SJCRH30 (cell line): ENCODE results near the gene C9orf78. TPM values are rescaled to one million over a fixed set of nuclear protein-coding genes. Genes with fewer than 3 reads are reported as not detected.
A peak's percentile ranks its signal among the peaks of the same experiment; 100 is the strongest.

ENCODE experiments used
- DNase-seq, 2 experiments: peaks; one replicate each; pipeline ENCODE4 v3.0.0-alpha.2; 2015 to 2020
- H3K27ac ChIP-seq: fragments of 250-450 bp; sonication (Bioruptor Pico); 2 replicates; pipeline ENCODE4 v1.5.1; 2020; ENCODE audit warnings: mild to moderate bottlenecking, moderate library complexity
- H3K27me3 ChIP-seq: fragments of 250-450 bp; sonication (Bioruptor Pico); 2 replicates; pipeline ENCODE4 v1.5.1; 2020; ENCODE audit warnings: mild to moderate bottlenecking, moderate library complexity
- H3K36me3 ChIP-seq: fragments of 250-450 bp; sonication (Bioruptor Pico); 2 replicates; pipeline ENCODE4 v1.5.1; 2020; ENCODE audit warnings: mild to moderate bottlenecking, moderate library complexity
- H3K4me1 ChIP-seq: fragments of 250-450 bp; sonication (Bioruptor Pico); 2 replicates; pipeline ENCODE4 v1.5.1; 2020; ENCODE audit warnings: mild to moderate bottlenecking, moderate library complexity
- H3K4me3 ChIP-seq: fragments of 250-450 bp; sonication (Bioruptor Pico); 2 replicates; pipeline ENCODE4 v1.5.1; 2020; ENCODE audit warnings: mild to moderate bottlenecking, moderate library complexity
- H3K9me3 ChIP-seq: fragments of 250-450 bp; sonication (Bioruptor Pico); replicated peaks from 2 replicates; pipeline ENCODE4 v1.5.1; 2020; ENCODE audit warnings: mild to moderate bottlenecking, moderate library complexity
- total RNA-seq: library from RNA; depleted of rRNA; stranded (reverse); fragments of >200 nt; shearing (Covaris generic); gene quantifications from 2 replicates; pipeline ENCODE4 v1.2.3, GENCODE V29; 2014

Gene C9orf78
- total RNA-seq, 1 experiment from 2014 or later: 74.1 TPM

DNA sequence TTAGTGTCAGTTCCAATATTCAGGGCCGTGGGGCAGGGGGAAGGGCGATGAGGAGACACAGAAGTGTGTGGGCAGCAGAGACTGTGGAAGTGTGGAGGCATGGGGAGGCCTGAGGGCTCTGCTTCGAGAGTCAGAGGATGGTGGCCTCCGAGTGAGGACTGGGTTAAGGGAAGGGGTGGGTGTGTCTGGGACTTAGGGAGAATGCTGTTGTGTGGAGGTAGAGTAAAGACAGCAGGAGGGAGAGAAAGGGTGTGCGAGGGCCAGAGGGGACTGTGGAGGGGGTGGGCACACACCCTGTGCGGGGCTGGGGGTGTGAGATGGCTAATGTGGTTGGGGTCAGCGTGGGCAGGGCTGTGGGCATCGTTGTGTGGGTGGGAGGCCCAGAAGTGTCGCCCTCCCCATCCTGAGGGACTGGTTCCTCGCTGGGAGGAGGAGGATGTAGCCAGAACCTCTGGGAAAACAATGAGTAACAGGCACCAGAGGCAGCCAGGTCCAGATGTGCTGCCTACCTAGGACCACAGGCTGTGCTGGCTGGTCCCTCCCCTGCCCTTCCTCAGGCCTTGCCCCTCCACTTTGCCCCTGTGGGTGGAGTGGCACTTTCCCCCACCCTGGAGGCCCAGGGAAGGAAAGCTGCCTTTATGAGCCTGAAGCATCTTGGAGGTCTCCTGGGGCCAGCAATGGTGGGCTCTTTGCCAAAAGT lies 4.4 kb upstream of the C9orf78 start:
- H3K9me3 ChIP-seq: no peaks in the 10 kb centered on the region
- peak in 1 of 2 experiments; percentile 24 for DNase-seq
- no peak overlapping the region for H3K4me3 ChIP-seq
- no peaks in the 10 kb centered on the region for H3K27me3 ChIP-seq
- no peaks in the 10 kb centered on the region for H3K36me3 ChIP-seq
- no peak overlapping the region for H3K27ac ChIP-seq
- peaks cover 6% of the 10 kb centered on the region; the same call in 1 of the 2 replicates for H3K4me1 ChIP-seq

DNA sequence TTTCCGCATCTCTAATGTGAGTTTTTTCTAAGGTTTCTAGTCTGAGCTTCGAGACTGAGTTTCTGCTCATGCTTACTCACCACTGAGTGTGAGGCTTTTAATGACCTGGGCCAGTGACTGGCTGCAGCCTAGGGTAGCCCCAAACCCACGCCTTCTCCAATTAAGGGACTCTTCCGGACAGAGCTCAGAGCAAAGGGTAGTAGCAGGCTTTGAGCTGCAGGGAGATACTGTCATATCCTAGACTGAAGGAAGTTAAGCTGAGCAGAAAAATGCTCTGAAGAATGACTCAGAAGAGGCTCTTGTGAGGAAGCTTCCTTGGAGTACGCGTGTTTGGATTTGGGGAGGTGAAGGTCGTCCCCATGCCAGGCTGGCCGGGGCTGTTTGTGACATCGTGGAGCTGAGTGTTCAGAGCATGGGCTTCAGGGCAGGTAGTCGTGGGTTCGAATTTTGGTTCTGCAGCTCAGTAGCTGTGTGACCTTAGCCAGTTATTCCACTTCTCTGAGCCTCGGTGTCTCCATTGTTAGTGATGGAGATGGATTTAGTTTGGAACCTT lies 3.7 kb upstream of the C9orf78 start:
- no peaks in the 10 kb centered on the region for H3K9me3 ChIP-seq
- H3K4me1 ChIP-seq: peaks cover 6% of the 10 kb centered on the region; the same call in 1 of the 2 replicates
- H3K4me3 ChIP-seq: no peak overlapping the region
- no peaks in the 10 kb centered on the region for H3K27me3 ChIP-seq
- H3K27ac ChIP-seq: no peak overlapping the region
- H3K36me3 ChIP-seq: no peaks in the 10 kb centered on the region
- no peak for DNase-seq

DNA sequence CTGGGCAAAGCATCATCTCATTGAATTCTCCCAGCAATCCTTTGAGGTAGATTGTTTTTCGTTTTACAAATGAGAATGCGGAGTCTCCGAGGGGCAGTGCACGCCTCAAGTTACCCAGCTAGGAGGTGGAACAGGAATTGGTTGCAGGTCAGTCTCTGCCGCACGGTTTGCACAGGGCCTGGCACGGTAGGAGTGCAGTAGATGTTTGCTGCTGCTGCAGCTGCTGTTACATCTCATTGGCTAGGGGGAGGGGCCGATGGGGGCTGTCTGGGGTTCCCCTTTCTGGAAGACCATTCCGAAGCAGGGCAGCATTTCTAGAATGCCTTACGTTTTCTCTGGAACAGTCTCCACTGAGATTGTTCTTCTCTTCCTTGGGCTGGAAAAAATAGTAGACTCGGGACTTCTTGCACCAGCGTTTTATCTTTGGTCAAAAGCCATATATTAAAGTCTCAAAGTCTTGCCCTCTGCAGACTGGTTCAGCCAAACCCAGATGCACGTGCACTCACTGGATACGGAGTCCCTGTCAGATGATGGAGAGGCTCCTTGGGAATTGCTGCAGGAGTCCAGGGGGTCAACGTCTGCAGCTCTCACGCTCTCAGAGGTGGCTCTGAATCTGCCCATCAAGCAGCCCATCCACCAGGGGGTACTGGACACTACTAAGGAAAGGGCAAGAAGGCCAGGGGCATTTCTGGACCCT lies 1.4 kb upstream of the C9orf78 start:
- H3K4me1 ChIP-seq: peaks cover 6% of the 10 kb centered on the region; the same call in 1 of the 2 replicates
- H3K4me3 ChIP-seq: peak overlapping the region; percentile 88
- no peaks in the 10 kb centered on the region for H3K9me3 ChIP-seq
- peaks cover 14% of the 10 kb centered on the region for H3K36me3 ChIP-seq
- DNase-seq: peak; percentile 54
- H3K27ac ChIP-seq: no peak overlapping the region
- no peaks in the 10 kb centered on the region for H3K27me3 ChIP-seq

DNA sequence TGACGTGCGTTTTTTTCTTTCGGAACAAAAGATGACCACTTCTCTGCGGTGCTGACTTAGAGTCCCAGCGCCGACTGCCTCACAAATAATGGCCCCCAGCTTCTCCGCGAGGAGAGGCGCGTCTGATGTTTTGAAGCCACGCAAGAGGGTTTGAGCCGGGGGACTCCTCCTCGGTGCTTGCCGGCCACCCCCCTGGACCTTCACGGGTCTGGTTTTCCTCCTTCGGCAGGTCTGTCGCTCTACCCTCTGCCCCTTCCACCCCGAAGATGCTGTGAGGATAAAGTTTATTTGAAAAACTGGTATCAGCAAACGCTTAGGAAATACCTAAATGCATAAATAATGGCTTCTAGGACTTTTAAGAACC lies 767 bp upstream of the C9orf78 start:
- peaks cover 6% of the 10 kb centered on the region; the same call in 1 of the 2 replicates for H3K4me1 ChIP-seq
- H3K9me3 ChIP-seq: no peaks in the 10 kb centered on the region
- peak; percentile 45 to 60 for DNase-seq
- H3K27me3 ChIP-seq: no peaks in the 10 kb centered on the region
- peaks cover 19% of the 10 kb centered on the region for H3K36me3 ChIP-seq
- H3K27ac ChIP-seq: peak overlapping the region; percentile 30
- peak overlapping the region; percentile 88 for H3K4me3 ChIP-seq

DNA sequence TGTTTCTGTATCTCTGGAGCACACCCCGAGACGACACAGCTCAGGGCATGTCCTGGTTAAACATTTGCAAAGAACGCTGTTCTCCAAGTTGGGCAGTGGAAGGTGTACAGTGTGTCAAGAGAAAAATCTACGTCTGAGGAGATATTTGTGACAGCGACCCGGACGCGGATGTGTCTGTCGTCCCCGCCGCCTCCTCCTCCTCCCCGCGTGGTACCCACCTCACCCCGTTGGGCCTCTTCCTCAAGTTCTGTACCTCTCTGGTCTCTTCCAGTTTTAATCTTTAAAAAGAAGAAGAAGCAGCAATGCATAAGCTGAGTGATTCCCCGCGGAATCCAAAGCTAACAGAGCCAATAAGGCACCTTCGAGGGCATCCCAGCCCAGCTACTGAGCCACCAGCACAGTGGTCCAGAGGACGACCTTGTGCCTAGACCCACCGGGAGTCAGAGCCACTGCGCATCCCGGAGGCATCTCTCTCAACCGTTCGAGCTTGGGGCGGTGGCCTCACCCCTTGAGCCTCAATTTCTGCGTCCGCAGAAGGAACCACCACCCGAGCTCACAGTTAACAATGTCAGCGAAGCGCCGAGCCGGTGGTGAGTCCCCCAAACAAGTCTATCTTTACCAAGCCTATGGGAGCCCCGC lies 467 bp downstream of the C9orf78 start:
- Histone ChIP-seq H3K4me3 (peak overlapping the region; percentile 88), H3K27ac (no peak overlapping the region; the same call in 1 of the 2 replicates), H3K4me1 (peaks cover 6% of the 10 kb centered on the region; the same call in 1 of the 2 replicates), H3K36me3 (peaks cover 22% of the 10 kb centered on the region), H3K27me3 (no peaks in the 10 kb centered on the region), H3K9me3 (no peaks in the 10 kb centered on the region)
- no peak for DNase-seq

DNA sequence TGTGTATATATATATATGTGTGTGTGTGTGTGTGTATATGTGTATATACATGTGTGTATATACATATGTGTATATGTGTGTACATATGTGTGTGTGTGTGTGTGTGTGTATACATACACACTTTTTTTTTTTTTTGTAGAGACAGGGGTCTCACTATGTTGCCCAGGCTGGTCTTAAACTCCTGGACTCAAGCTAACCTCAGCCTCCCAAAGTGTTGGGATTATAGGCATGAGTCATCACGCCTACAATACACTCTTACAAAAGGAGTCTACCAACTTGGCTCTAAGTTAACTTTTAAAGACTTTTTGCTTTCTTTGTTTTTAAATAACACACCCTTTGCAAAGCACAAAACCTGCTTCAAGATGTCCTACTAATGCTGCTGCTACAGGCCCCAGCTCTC lies 2.1 kb downstream of the C9orf78 start:
- Histone ChIP-seq H3K4me3 (no peak overlapping the region), H3K27ac (no peak overlapping the region), H3K27me3 (no peaks in the 10 kb centered on the region), H3K4me1 (peaks cover 6% of the 10 kb centered on the region; the same call in 1 of the 2 replicates), H3K9me3 (no peaks in the 10 kb centered on the region), H3K36me3 (peaks cover 33% of the 10 kb centered on the region)
- no peak for DNase-seq

DNA sequence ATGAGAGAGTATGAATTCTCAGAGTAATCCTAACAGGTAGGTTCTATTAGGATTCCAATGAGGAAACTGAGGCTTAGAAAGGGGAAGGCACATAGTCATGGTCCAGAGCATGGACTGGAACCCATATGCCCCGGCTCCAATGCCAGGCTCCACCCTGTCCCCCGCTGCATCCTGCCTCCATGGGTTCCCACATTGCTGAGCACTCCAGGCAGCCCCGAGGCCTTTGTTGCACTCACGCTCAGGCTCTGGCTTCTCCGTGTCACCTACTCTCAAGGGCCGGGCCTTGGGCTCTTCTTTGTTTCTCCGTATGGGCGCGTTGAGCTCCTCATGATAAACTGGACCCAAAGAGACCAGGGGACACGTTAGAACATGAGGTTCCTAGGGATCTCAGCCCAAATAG lies 6.1 kb downstream of the C9orf78 start:
- Histone ChIP-seq H3K27me3 (no peaks in the 10 kb centered on the region), H3K4me3 (no peak overlapping the region), H3K9me3 (no peaks in the 10 kb centered on the region), H3K36me3 (peaks cover 37% of the 10 kb centered on the region), H3K27ac (no peak overlapping the region), H3K4me1 (no peaks in the 10 kb centered on the region)
- DNase-seq: no peak

DNA sequence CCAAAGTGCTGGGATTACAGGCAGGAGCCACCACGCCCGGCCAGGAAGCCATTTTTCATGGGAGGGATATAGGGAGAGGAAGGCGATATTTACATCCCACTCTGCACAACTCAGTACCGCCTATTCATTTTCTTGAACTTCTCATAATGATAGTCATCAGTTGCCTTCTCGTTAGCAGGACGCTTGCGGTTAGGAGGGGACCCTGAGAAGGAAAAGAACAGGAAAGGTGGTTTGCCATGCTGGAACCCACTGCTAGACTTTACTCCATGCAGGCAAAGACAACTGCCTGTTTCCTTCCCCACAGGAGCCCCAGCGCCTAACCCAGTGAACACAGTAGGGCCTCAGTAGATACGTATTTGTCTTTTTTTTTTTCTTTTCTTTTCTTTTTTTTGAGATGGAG lies 7.0 kb downstream of the C9orf78 start:
- H3K36me3 ChIP-seq: peaks cover 37% of the 10 kb centered on the region
- H3K27ac ChIP-seq: no peak overlapping the region
- no peaks in the 10 kb centered on the region for H3K27me3 ChIP-seq
- no peak for DNase-seq
- no peaks in the 10 kb centered on the region for H3K4me1 ChIP-seq
- H3K9me3 ChIP-seq: no peaks in the 10 kb centered on the region
- H3K4me3 ChIP-seq: no peak overlapping the region

DNA sequence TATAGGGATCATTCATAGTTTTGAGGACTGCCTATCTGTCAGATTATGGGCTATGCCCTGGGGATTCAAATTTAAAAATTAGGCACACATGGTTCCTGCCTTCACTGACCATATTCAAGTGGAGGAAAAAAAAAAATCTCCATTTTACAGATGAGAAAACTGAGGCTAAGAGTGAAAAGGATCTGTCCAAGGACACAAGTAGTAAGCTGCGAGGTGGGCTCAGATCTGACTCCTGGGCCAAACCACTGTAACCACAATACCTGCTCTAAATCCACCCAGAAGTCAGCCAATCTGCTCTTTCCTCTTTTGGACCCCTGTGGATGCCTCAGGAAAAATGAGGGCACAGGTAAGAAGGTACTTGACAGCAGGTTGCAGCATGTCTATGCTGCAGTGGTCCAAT lies 8.3 kb downstream of the C9orf78 start:
- H3K9me3 ChIP-seq: no peaks in the 10 kb centered on the region
- peaks cover 34% of the 10 kb centered on the region for H3K36me3 ChIP-seq
- DNase-seq: no peak
- H3K27me3 ChIP-seq: no peaks in the 10 kb centered on the region
- no peak overlapping the region for H3K27ac ChIP-seq
- no peak overlapping the region for H3K4me3 ChIP-seq
- no peaks in the 10 kb centered on the region for H3K4me1 ChIP-seq

DNA sequence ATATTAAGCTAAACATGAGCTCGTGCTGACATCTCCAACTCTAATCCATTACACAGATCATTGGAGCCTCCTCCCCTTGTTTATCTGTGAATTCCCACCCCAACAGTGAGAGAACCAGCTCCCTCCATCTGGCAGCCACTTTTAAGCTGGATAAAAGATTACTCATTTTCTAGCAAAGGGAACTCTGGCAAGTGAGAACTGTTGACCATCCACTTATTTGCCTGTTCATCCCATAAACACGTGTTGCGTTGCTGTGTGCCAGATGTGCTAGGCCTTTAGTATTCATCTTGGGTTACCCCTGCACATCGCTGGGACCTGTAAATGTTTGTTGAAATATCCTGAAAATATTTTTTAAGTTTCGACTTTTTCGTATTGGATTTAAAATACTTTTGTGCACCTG lies 8.7 kb downstream of the C9orf78 start:
- H3K9me3 ChIP-seq: no peaks in the 10 kb centered on the region
- H3K4me1 ChIP-seq: no peaks in the 10 kb centered on the region
- no peak for DNase-seq
- no peaks in the 10 kb centered on the region for H3K27me3 ChIP-seq
- H3K36me3 ChIP-seq: peaks cover 34% of the 10 kb centered on the region
- no peak overlapping the region for H3K4me3 ChIP-seq
- H3K27ac ChIP-seq: no peak overlapping the region

DNA sequence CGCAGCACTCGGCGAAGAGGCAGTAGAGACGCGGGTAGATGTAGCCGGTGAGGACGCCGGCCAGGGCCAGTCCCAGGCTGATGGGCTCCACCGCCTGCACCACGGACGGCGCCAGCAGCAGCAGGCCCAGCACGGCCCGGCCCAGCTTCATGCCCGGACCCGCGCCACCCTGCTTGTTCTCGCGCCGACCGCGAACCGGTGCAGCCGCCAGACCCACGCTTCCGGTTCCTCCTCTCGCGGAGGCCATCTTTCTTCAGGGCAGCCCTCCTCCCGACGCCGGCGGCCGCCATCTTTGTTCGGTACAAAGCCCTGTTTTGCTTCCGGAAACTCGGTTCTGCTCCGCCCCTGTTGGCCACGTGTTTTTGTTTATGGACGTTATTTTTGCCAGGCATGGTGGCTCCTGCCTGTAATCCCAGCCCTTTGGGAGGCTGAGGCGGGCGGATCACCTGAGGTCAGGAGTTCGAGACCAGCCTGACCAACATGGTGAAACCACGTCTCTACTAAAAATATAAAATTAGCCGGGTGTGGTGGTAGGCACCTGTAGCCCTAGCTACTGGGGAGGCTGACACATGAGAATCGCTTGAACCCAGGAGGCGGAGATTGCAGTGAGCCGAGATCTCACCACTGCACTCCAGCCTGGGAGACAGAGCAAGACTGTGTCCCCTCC lies 11.0 kb downstream of the C9orf78 start, which contains the start of gene TOR1A:
TSS of gene TOR1A (minus strand) at position 202 of the 667 bp plus-strand sequence. CDS start at position 151, 51 bp downstream.
- H3K27ac ChIP-seq: peak within 1 kb of the TSS; percentile 71
- no peaks in the 10 kb centered on the region for H3K9me3 ChIP-seq
- H3K4me1 ChIP-seq: no peaks in the 10 kb centered on the region
- H3K36me3 ChIP-seq: peaks cover 40% of the 10 kb centered on the region
- peak within 1 kb of the TSS; percentile 96 for H3K4me3 ChIP-seq
- peak; percentile 97 to 98 for DNase-seq
- H3K27me3 ChIP-seq: no peaks in the 10 kb centered on the region

DNA sequence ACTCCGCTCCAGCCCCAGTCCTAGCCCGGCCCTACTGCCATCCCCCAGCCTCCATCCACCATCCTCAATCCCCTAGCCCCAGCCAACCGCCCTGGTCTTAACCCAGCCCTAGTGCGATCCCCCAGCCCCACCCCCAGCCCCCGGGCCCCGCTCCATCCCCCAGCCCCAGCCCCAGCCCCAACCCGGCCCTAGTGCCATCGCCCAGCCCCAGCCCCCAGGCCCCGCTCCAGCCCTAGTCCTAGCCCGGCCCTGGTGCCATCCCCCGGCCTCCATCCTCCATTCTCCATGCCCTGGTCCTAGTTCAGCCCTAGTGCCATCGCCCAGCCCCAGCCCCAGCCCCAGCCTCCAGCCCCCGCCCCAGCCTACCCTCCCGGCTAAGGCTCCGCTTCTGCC lies 11.5 kb downstream of the C9orf78 start:
- peak overlapping the region; percentile 96 for H3K4me3 ChIP-seq
- H3K27me3 ChIP-seq: no peaks in the 10 kb centered on the region
- H3K9me3 ChIP-seq: no peaks in the 10 kb centered on the region
- DNase-seq: no peak
- H3K27ac ChIP-seq: peak overlapping the region; percentile 71
- H3K4me1 ChIP-seq: no peaks in the 10 kb centered on the region
- H3K36me3 ChIP-seq: peaks cover 36% of the 10 kb centered on the region

DNA sequence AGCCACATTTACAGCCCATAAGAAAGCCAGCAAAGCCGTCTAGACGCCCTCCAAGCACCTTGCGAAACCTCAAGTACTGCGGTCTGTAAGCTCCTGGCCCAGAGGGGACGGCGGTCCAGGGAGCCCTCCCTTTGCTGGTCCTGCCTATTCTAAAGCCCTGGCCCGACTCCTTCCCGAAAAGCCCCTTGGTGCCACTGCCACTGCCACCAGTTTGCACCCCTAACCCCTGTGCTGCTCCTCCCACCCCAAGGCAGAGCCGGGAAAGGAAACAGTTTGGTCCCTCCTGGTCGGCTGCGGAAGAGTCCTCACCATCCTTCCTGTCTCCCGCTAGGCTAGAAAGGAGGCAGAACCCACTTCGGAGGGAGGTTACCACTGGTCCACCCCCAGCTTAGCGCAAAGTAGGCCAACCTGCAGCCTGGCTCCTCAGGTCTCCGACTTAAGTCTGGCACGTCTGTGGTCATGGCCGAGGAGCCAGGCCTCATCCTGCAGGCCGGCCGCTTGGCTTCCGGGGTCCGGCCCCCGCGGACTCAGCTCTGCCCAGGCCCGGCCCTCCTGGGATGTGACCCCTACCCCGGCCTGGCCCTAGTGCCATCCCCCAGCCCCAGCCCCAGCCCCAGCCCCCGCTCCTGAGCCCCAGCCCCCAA lies 12.1 kb downstream of the C9orf78 start:
- H3K27ac ChIP-seq: no peak overlapping the region
- H3K4me3 ChIP-seq: peak overlapping the region; percentile 43
- H3K36me3 ChIP-seq: peaks cover 39% of the 10 kb centered on the region
- no peak for DNase-seq
- H3K4me1 ChIP-seq: no peaks in the 10 kb centered on the region
- H3K27me3 ChIP-seq: no peaks in the 10 kb centered on the region
- no peaks in the 10 kb centered on the region for H3K9me3 ChIP-seq
